HG03280 (cell line): Measurements from ENCODE around the gene GSE1.
"Not testable (repeated sequence)": the region's sequence is repeated elsewhere in the genome, so short reads cannot be mapped to it uniquely, and the experiment has no call there.

Source experiments
- ATAC-seq: cut with Tn5 transposase; IDR thresholded peaks from one replicate; pipeline ENCODE4 v1.9.1; 2021; ENCODE audit warnings: mild to moderate bottlenecking, moderate library complexity; ENCODE audit not compliant: unreplicated experiment

GSE1 gene

GRCh38 chr16:85589688-85590505 is 23.2 kb upstream of the GSE1 start:
- no peak for ATAC-seq

- ATAC-seq = no peak
Measured at GRCh38 chr16:85590506-85590832, 22.7 kb upstream of the GSE1 start.

DNA sequence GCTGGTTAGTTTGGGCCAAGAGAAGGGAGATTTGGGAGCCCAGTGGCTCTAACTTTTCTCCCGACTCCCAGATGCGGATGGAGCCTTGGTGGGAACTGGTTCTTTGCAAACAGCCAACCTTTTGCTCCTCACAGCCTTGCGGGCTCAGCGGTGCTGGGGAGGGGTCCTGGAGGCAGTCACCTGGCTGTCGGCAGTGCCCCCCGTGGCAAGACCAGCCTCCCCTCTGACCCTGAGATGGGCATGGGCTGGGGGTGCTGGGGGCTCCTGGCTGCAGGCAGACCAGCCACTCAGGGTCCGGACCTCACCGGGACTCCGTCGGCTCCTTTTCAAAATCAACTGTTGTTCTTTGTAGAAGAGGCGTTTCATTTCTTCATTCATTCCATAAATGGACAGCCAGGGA is 21.7 kb upstream of the GSE1 start:
- ATAC-seq = no peak

DNA sequence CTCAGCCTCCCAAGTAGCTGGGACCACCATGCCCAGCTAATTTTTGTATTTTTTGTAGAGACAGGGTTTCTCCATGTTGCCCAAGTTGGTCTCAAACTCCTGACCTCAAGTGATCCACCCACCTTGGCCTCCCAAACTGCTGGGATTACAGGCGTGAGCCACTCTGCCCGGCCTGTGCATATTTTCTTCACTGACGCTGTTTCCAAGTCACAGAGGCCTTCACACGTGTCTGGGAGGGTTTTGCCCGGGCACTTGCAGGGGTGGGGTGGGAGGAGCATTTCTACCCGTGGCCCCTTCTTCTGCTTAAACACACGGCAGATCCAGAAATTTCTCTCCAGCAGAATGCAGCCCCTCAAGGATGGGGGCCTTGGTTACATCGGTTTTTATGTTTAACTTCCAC is 20.8 kb upstream of the GSE1 start:
- not testable (repeated sequence) for ATAC-seq

- no peak for ATAC-seq
Measured at GRCh38 chr16:85592700-85593493, 20.2 kb upstream of the GSE1 start.

GRCh38 chr16:85593494-85594221 is 19.5 kb upstream of the GSE1 start:
- ATAC-seq = no peak

- ATAC-seq = no peak
Measured at GRCh38 chr16:85594273-85594977, 18.7 kb upstream of the GSE1 start.

DNA sequence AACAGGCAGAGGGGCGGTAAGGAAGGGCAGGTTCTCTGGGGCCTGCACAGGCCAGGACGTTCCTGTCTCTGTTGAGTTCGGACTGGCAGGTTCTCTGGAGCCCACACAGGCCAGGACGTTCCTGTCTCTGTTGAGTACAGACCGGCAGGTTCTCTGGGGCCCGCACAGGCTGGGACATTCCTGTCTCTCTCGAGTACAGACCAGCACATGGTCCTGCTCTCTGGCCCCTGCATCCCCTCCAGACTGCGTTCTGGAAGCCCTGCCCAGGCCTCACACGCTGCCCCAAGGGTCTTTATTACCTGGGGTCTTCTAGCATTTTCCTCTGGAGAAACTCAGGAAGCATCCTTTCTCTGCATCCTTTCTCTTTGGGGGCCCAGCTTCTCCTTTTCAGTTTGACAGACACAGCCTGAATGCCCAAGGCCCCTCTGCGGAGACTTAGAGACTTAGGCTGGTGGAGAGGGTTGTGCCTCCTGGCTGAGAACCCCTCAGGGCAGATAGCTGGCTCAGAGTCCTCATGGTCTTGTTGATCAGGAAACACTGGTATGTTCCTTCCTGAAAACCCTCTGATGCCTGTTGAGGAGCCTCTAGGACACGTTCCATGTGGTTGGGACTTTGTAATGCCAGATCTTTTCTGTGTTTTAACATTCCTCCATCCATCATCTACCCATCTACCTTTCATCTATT is 18.0 kb upstream of the GSE1 start:
- no peak for ATAC-seq

DNA sequence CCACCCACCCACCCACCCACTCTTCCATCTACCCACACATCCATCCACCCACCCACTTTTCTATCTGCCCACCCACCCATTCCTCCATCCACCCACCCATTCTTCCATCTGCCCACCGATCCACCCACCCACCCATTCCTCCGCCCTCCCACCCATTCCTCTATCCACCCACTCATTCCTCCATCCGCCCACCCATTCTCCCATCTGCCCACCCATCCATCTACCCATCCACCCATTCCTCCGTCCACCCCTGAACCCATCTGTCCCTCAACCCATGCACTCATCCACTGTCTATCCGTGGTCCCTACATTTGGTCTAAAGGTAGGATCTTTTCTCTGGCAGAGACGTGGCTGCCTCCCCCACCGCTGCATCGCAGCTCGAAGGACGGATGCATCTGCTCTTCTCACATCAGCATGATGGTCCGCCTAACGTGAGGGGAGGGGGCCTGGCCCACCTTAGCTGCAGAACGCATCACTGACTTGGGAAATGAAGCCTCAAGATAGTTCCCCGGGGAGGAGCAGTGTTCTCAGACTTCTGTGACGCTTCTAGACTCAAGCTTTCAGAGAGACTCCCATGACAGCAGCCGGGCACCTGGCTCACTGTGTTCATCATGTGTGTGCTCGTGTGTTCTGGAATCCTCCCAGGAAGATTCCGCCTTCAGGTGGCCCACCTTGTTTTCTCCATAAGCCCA is 17.2 kb upstream of the GSE1 start:
- ATAC-seq = no peak

GRCh38 chr16:85598141-85598540 is 15.0 kb upstream of the GSE1 start:
- ATAC-seq = no peak

GRCh38 chr16:85600078-85600477 is 13.0 kb upstream of the GSE1 start:
- no peak for ATAC-seq

DNA sequence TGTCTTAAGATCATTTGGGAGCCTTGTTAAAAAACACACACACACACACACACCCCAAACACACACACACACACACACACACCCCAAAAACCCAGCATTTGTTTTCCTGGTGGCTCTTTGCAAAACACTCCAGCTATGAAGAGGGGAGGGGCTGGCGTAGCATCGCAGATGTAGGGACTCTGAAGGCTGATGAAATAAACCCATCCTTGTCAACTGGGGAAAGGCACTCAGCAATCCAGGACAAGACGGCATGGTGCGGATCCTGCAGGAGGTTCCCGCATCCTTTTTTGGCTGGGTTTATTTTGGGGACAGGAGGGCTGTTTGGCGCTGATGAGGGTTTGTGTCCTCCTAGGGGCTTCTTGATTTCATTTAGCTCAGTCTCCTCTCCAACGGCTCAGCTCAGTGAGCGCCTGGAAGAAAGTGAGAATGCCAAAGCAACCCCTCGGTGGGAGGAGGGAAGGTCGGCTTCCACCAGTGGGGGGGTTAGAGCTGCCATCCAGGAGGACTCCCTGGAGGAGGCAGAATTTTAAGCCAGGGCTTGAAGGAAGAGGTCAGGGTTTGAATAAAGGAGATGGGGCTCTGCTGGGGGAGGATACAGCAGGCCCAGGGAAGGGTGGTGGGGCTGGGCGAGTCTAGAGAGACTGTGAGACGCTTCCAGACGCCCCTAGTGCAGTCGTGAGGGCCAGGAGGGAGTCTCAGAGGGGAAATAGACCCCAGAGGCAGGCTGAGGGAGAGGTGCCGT is 12.4 kb upstream of the GSE1 start:
- no peak for ATAC-seq

- no peak for ATAC-seq
Measured at GRCh38 chr16:85601272-85601639, 11.9 kb upstream of the GSE1 start.

- ATAC-seq = no peak
Measured at GRCh38 chr16:85601730-85602401, 11.3 kb upstream of the GSE1 start.

GRCh38 chr16:85602402-85603202 is 10.5 kb upstream of the GSE1 start:
- no peak for ATAC-seq

GRCh38 chr16:85603203-85603755 is 9.8 kb upstream of the GSE1 start:
- no peak for ATAC-seq

GRCh38 chr16:85604145-85604705 is 8.9 kb upstream of the GSE1 start:
- no peak for ATAC-seq
